SK-N-DZ (cell line): ENCODE results near the gene ARPC5L.
"Not testable (repeated sequence)": the region's sequence is repeated elsewhere in the genome, so short reads cannot be mapped to it uniquely, and the experiment has no call there.

Experiments
- DNase-seq: peaks from one replicate; pipeline ENCODE4 v3.0.0-alpha.2; 2015; ENCODE audit warnings: low spot score

The ARPC5L gene

DNA sequence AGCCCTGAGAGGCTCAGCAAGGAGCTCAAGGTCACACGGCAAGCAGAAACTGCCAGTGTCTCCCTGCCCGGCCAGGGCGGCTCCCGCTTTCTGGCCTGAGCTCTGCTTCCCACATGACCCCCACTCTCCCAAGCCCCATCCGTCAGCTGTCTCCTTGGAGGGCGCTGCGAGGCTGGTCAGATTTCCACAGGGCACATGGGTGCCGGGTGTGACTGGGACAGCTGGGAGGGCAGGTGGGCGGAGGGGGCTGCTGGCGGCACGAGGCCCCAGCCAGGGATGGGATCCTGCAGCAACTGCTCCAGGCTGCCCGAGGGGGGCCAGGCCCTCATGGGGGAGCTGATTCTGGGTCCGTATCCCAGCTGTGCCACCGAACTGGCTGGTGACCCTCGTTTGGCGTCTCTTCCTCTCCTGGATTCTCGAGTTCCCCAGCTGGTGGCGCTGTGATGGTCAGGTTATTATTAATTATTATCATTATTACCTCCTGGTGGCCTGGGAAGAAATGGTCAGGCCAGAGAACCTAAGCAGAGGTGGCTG is 21.6 kb upstream of the ARPC5L start:
- DNase-seq: no peak

DNA sequence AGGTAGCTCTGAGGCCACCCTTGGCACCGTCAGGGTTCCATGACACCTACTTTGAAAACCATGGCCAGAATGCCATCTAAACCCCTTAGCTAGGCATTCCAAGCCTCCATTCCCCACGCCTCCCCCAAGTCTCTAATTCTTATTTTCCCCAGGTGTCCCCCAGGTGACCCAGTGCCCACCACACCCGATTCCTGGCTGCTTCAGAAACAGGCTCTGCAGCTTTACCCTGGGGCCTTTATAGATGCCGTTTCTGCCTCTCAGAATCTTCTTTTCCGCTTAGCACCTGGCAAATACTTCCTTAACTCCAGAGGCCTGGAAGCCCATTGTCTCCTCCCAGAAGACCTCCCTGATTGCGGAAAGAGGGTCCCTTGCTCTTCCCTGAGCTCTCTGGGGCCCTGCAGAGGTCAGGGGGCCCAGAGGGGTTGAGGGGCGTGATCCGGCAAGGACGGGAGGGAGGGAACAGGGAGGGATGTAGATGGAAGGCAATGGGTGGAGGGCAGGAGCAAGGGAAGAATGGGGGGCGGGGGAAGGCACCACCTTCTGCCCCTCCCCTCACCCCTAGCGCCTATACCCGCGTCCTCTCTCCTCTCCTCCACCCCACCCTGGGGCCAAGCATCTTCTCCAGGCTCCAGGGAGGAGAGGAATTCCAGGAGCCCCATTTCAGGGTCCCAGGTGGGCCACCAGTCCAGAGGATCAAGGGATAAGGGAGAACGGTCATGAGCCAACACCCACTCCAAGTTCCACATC is 20.7 kb upstream of the ARPC5L start:
- no peak for DNase-seq

DNA sequence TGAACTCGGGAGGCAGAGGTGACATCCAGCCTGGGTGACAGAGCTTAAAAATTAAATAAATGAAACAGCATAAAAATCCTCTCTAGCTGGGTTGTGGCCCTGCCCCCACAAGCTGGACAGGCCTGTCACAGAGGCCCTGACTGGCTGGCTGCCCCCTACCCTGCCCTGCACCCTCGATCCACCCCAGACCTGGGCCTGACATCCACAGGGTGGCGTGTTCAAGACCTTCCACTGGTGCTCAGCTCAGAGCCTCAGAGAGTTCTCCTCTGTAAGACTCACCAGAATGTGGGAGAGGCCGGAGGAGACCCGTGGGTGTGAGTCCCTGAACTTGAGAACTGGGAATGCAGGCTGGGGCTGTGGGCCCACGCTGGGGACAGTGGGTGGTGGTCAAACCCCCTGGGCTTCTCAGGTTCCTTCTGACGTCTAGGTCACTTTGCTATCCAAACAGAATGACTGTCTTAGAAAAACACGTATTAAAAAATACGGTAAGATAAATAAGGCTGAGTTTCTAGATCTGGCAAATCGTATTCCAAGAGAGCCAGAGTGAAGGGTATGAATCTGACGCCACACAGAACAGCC is 18.4 kb upstream of the ARPC5L start:
- DNase-seq: no peak

DNA sequence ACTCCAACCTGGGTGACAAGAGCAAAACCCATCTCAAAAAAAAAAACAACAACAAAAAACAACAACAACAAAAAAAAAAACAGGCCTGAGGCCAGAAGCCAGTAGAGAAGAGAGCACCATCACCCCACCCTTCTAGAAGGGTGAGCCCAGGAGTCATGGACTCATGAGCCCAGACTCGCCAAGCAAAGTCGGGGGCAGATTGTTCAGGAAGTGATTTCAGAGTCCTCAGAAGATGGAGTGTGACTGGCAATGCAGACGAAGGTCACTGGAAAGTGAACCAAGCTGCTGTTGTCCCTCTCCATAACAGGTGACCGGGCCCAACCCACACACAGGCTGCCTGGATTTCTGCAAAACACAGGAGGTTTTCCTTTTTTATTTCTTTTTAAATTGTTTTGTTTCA is 17.6 kb upstream of the ARPC5L start:
- no peak for DNase-seq

DNA sequence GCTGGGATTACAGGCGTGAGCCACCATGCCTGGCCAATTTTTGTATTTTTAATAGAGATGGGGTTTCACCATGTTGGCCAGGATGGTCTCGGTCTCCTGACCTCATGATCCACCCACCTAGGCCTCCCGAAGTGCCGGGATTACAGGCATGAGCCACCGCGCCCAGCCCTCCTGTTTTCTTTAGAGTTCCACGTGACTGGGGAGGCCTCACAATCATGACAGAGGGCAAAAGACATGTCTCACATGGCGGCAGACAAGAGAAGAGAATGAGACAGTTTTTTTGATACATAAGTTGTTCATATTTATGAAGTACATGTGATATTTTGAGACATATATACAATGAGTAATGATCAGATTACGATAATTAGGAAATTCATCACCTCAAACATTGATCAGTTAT is 15.5 kb upstream of the ARPC5L start:
- DNase-seq: not testable (repeated sequence)

DNA sequence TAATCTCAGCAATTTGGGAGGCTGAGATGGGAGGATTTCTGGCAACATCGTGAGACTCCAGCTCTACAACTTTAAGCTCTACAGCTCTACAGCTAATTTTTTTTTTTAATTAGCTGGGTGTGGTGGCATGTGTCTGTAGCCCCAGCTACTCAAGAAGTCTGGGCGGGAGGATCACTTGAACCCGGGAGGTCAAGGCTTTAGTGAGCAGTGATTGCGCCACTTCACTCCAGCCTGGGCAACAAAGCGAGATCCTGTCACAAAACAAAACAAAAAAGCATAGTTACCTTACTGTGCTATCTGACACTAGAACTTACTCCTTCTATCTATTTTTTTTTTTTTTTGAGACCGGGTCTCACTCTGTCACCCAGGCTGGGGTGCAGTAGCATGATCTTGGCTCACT is 15.0 kb upstream of the ARPC5L start:
- no peak for DNase-seq

DNA sequence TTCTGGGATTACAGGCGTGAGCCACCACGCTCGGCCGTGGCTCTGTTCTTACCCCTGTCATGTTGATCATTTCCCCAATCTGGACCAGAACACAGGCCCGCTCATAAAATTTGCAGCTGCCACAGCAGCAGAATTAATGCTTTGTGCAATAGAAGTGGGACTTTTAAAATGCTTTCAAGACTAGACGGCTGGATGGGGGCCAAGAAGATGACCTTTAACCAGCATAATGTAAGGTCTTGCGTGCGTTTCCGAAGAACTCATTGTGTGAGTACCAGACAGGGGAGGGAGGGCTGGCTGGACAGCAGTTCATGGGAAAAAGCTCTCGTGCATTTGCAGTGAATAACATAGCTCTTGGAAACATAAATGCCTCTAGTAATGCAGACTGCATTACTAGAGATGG is 12.1 kb upstream of the ARPC5L start:
- no peak for DNase-seq

DNA sequence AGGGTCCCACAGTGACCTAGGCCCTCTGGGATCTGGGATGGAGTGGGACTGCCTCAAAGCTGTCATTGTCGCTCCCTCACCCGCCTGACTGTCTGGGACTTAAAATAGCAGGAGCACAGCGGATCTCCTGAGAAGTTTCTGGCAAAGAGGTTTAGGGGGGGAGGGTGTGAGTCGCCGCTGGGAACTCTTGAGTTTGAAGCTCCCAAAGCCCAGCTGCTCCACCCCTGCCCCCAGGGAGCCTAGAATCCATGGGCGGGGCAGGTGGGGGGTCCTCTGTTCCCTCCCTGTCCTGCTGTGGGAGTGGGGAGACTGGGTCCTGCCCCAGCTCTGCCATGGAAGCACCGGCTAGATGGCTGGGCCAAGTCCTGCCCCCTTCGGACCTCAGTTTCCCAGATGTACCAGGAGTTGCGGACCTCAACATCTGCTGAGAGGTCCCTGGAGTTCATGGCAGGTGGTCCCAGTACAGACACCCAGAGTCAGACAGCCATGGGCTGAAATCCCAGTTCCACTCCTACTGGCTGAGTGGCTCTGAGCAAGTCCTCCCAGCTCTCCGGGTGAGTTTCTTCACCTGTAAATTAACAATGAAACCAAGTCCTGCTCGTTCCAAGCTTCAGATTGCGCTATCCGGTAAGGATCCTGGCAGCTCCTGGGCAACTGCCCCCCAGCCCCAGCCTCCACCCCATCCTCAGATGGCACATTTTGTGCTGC is 9.7 kb upstream of the ARPC5L start:
- DNase-seq: no peak

DNA sequence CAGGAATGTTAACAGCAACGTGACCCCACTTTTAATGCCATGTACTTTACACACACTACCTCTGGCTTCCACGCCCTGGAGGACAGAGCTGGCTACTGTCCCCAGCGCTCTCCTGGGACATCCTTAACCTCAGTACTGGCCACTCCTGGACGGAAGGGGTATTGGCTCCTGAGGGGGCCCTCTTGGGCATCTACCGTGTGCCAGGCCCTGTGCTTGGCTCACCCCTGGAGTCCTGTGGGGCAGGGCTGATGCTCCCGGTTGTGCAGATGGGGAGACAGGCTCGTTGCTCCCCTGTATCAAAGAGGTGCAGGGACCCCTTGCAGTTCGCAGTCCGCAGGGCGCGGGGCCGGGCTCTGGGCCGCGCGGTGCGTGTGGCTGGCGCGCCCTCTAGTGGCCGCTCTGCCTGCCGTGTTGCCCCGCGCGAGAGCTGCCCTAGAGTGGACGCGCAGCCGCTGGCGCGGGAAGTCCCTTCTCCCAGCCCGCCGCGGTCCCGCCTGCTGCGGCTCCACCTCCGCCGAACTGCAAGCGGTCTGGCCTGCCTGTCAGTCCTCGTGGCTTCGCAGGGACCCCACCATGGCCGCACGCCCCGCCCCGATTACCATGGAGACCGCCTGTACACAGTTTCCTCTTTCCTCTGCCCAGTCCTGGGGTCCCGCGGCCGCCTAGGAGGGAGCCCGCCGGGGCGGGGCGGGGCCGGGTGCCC is 8.9 kb upstream of the ARPC5L start, which contains the start of gene WDR38:
WDR38 (plus strand) TSS at position 632 of the 703 bp plus-strand sequence. CDS start 72 bp downstream, outside the sequence.
- peak; percentile 84 for DNase-seq

DNA sequence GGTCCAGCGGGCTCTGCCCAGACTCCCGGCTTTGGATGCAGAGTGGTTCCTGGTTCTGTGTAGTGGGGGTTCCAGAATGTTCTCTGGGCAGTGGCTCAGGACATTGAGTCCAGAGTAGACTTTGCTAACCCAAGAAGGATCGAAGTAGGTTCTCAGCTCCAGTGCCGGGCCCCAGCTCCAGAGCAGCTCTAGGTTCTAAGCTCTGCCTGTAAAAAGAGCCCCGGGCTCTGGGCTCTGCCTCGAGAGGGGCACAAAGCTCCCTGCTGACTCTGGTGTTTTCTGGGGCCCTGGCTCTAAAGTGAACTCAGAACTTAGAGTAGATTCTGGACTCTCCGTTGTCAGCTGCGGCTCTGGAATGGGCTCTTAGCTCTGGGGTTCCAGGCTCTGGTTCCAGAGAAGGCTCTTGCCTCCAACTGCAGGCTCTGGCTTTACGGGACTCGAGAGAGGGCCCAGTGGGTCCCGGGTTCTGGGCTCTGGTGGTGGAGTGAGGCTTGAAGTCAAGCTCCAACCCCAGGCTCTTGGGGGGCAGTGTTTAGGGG is 8.3 kb upstream of the ARPC5L start:
- DNase-seq: no peak

DNA sequence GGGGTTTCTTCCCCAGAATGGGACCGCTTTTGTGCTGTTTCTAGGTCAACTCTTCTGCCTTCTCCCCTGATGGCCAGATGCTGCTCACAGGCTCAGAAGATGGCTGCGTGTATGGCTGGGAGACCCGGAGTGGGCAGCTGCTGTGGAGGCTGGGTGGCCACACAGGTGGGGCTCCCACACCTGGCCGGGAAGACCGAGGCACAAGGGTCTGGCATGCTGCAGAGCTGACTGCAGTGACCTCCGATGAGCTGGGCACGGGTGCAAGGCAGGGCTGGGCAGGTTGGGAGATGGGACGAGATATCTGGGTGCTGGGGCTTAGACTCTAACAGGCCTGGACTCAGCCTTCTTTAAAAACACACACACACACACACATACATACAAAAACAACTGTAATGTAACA is 7.8 kb upstream of the ARPC5L start:
- no peak for DNase-seq

DNA sequence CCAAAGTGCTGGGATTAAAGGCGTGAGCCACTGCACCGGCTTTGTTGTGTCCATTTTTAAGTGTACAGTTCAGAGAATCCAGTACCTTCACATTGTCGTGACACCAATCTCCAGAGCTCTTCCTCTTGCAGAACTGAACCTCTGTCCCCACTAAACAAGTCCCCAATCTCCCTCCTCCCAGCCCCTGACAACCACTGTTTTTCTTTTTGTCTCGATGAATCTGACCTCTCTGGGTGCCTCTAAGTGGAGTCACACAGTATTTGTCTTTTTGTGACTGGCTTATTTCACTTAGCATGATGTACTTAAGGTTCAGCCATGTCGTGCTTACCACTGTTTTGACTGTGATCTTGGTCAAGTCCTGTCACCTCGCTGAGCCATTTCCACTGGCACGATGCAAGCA is 7.1 kb upstream of the ARPC5L start:
- no peak for DNase-seq

DNA sequence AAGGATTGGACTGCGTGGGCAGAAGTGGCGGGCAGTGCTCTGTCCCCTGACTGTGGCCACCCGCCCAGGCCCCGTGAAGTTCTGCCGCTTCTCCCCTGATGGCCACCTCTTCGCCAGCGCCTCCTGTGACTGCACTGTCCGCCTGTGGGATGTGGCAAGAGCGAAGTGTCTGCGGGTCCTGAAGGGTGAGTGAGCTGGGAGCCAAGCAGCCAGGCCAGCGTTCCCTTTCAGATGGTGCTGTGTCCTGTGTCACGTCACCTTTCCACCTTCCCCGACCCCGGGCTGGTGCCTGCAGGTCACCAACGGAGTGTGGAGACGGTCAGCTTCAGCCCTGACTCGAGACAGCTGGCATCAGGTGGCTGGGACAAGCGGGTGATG is 6.4 kb upstream of the ARPC5L start:
- DNase-seq: no peak

DNA sequence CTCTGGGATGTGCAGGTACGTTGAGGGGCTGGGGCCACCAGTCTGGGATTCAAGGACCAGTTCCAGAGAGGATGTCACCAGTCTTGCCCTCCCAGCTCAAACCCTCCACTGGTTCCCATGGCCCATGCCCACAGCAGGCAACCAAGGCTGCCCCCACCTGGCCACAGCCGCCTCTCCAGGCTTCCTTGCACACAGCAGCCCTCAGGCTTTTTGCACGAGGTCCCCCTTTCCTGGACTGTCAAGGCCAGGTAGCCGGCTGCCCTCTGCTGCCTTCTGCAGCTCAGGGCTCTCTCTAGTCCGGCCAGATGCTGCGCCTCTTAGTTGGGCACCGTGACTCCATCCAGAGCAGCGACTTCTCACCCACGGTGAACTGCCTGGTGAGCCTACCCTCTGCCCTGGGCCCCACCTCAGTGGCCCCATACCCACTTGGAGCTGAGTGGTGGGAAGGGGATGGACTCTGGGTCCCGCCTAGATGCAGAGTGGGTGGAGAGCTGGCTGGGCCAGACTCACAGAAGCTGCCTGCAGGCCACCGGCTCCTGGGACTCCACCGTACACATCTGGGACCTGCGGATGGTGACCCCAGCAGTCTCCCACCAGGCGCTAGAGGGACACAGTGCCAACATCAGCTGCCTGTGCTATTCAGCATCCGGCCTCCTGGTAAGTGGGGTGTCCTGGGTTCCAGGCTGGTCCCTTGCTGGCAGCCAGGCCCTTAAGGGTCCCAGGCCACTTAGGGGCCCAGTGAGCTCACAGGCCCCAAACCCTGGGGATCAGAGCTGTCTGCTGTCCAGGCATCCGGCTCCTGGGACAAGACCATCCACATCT is 5.8 kb upstream of the ARPC5L start:
- DNase-seq: no peak

DNA sequence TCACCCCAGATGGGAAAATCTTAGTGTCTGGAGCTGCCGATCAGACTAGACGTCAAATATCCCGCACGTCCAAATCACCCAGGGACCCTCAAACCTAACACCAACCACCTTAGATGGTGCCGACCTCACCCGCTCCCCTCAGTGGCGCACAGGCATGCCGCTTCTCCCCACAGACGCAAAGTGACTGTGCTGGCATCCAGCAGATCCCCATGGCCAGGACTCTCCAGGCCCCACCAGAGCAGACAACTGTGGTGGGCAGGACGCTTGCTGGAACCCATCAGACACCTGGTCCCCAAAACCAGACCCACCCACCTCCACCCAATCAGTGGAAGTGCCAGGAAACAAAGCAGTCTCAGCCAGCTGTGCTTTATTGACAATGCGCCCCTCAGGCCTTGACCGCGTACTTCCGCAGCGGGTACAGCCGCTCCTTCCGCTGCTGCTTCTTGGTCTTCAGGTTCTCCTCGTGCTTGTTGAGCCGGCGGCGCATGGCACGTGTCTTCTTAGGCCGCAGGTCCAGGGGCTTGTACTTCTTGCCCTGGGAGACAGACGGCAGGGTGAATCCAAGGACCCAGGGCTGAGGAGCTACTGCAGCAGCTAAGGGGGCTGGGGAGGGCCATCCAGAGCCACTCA is 4.3 kb upstream of the ARPC5L start:
- no peak for DNase-seq

DNA sequence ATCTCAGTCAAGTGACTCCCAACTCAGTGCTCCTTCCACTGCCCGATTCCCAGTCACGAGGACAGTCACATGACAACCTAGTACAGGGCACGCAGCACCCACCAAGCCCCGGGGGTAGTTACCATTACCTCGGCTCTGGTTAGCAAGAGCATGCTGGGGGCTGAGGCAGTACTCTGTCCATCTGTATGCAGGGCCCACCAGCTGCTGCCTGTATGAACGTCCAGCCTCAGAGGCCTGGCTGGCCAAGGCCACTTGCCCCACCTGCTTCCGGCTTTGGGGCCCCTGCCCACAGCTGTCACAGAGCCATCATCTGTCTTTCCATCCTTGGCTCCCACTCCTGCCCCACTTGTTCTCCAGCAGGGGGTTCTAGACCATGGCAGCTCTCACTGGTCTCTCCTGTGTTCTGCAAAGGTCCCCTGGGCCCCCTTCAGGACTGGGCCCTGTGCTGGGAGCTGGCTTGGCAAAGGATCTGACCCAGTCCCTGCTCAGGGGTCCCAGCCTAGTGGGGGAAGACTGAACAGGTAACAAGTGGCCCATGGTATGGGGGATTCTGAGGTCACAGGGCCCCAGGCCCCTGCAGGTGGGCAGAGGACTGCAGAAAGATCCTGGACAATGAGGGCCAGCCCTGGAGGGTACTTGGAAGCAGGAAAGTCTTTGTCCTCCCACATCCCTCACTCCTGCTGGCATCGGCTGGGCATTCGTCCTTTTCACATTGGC is 3.4 kb upstream of the ARPC5L start:
- DNase-seq: no peak

DNA sequence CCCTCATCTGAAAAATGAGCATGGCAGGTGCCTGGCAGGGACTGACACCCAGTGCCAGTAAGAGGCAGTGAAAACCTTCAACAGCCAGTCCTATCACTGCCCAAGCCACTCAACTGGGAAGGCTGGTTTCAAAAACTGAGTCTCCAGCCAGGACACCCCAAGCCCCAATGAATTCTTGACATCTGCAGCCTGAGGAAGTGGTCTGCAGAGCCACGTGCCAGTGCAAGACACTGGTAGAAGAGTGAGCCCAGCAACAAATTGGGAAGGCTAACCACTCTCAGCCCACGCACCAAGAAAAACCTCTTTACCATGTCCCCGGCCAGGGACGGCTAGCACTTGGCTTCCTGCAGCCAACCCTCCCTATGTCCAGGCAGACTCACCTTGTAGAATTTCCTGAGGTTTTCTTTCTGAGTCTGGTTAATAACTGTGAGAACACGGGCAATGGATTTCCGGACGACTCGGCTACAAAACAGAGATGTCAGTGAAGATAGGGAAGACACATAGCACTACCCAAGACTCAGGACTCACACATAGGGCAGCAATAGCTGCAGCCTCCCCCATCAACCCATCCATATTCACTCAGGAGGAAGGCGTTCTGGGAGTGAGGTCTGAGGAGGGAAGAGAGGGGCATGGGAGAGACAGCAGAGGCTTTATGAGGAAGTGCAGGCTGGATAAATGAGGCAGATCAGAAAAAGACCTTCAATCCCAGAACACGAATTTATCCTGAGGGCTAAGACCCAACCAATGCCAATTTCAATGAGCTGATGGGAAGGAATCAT is 1.9 kb upstream of the ARPC5L start:
- DNase-seq: no peak

DNA sequence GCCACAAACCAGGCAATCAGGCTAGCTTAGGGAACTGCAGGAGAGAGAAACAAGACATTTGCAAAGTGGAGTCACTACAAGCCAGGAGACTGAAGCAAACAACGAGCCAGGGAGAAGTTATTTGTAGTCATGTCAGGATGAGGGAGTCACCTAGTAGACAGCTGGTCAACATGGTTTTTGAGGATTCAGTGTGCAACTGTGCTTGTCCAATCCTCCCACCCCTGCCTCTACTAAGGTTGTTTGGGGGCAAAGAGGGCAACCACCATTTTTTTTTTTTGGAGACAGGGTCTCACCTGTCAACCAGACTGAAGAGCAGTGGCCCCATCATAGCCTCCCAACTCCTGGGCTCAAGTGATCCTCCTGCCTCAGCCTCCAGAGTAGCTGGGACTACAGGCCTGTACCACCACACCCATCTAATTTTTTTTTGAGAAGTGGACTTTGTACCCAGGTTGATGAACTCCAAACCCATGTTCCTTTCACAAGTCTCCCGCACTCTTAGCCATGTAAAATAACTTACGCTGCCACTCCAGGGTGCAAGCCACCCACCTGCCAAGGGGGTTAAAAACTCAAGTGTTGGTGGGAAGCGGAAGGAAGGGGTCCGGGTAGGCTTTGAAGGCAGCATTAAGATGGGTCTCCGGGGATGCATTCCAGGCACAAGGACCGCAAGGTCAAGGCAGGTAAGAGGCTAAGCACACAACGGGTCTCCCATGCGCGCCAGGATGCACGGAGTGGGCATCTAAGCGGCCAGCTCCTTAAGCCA is 1.2 kb upstream of the ARPC5L start:
- DNase-seq: no peak
